Inflammatory macrophage treated with lipopolysaccharide for 1 hour (primary cell): Measurements from ENCODE around the gene VIL1.

Source experiments
- DNase-seq, 2 donors: peaks; one replicate each; pipeline ENCODE4 v3.0.0-alpha.2; 2020 to 2022

VIL1 gene

GRCh38 chr2:218418717-218419458, at the start of gene VIL1:
Gene VIL1, plus strand, starts transcription at chr2:218419123. Its CDS starts 4,656 bp downstream, at chr2:218423779.
- no peak for DNase-seq

GRCh38 chr2:218369330-218369729, 49.6 kb upstream of the VIL1 start:
- peak; percentile 25 to 26 for DNase-seq

GRCh38 chr2:218370410-218371063, 48.4 kb upstream of the VIL1 start:
- DNase-seq, result peak; percentile 97 to 99

GRCh38 chr2:218371983-218372350, 47.0 kb upstream of the VIL1 start:
- DNase-seq, result peak; percentile 35 to 50

- DNase-seq, result no peak
Measured at GRCh38 chr2:218374795-218375194, 44.1 kb upstream of the VIL1 start.

- DNase-seq, result peak in 1 of 2 donors; percentile 61
Measured at GRCh38 chr2:218375212-218375611, 43.7 kb upstream of the VIL1 start.

GRCh38 chr2:218378053-218378452, 40.9 kb upstream of the VIL1 start:
- peak; percentile 94 to 96 for DNase-seq

GRCh38 chr2:218381916-218382366, 37.0 kb upstream of the VIL1 start, which contains the start of gene SLC11A1:
Gene SLC11A1, plus strand, starts transcription at chr2:218382273. Its CDS starts 96 bp downstream, at chr2:218382369.
- DNase-seq, result peak; percentile 92 to 95

GRCh38 chr2:218382785-218383184, 36.1 kb upstream of the VIL1 start:
- DNase-seq, result no peak

GRCh38 chr2:218383892-218384519, 34.9 kb upstream of the VIL1 start:
- DNase-seq, result peak; percentile 39 to 40

GRCh38 chr2:218384975-218385374, 33.9 kb upstream of the VIL1 start:
- no peak for DNase-seq

- DNase-seq, result peak in 1 of 2 donors; percentile 53
Measured at GRCh38 chr2:218386505-218387368, 32.2 kb upstream of the VIL1 start.

- peak; percentile 64 to 66 for DNase-seq
Measured at GRCh38 chr2:218387369-218388194, 31.3 kb upstream of the VIL1 start.

- DNase-seq, result no peak
Measured at GRCh38 chr2:218389333-218390150, 29.4 kb upstream of the VIL1 start.

GRCh38 chr2:218391202-218391601, 27.7 kb upstream of the VIL1 start:
- no peak for DNase-seq

GRCh38 chr2:218392459-218392858, 26.5 kb upstream of the VIL1 start:
- DNase-seq, result no peak

- no peak for DNase-seq
Measured at GRCh38 chr2:218392891-218393462, 25.9 kb upstream of the VIL1 start.

- peak; percentile 36 to 49 for DNase-seq
Measured at GRCh38 chr2:218393750-218394290, 25.1 kb upstream of the VIL1 start.

GRCh38 chr2:218394298-218395089, 24.4 kb upstream of the VIL1 start:
- DNase-seq, result no peak
